ENCODE results near the gene COL9A1. TPM values are rescaled to one million over a fixed set of nuclear protein-coding genes. Genes with fewer than 3 reads are reported as not detected.
A peak's percentile ranks its signal among the peaks of the same experiment; 100 is the strongest.

Gene COL9A1
- total and polyA plus RNA-seq, 11 donors, result 0.09 to 1.7 (median 0.37) TPM; not detected in 2

DNA sequence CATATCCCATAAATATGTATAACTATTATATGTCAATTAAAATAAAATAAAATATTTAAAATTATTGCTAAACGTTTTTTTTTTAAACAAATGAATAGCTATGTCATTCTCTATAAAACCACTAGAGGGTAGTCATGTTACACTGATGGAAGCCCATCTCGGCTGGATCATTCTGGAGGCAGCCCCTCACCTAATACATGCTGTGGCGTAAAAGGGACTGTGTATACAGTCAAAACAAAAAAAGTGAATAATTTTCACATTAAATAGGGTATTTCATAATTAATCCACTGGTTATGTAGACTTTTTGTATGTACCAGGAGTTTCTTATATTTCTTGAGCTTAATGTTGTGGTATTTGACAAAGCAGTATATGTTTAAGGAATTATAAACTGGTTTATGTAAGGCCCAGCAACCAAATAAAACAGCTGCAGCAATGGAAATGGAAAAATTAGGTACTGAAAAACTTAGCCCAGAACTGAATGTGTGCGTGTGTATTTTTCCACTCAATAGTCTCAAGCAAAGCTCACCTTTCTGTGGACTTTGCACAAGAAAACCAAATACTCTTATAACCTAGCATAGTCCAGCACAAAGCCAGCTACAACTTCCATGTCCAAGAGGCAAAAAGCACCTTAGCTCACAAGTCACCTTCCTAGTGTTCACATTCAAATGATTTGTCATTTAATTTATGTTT is 81.7 kb downstream of the COL9A1 start:
- no peaks in the 10 kb centered on the region for H3K9me3 ChIP-seq
- no peak overlapping the region for H3K4me3 ChIP-seq
- WGBS, 4 donors, result 21 to 25% (median 23%) methylated on average over 4 of the region's 4 CpGs
- H3K27ac ChIP-seq, result no peak overlapping the region
- no peaks in the 10 kb centered on the region for H3K36me3 ChIP-seq
- intact Hi-C loops (cut with DNase I), result loop anchor here (1.0 to 10.0 kb wide), 12 partner anchors 64 to 794 kb away; no protein-coding TSS in a partner anchor
- DNase-seq, result no peak
- H3K4me1 ChIP-seq, result no peaks in the 10 kb centered on the region
- peaks cover 0 to 11% (median 0%) of the 10 kb centered on the region in 9 donors for H3K27me3 ChIP-seq
- no peak for TF ChIP-seq POLR2A (IDR thresholded peaks at IDR 0.05)
- TF ChIP-seq, protein P1, sequence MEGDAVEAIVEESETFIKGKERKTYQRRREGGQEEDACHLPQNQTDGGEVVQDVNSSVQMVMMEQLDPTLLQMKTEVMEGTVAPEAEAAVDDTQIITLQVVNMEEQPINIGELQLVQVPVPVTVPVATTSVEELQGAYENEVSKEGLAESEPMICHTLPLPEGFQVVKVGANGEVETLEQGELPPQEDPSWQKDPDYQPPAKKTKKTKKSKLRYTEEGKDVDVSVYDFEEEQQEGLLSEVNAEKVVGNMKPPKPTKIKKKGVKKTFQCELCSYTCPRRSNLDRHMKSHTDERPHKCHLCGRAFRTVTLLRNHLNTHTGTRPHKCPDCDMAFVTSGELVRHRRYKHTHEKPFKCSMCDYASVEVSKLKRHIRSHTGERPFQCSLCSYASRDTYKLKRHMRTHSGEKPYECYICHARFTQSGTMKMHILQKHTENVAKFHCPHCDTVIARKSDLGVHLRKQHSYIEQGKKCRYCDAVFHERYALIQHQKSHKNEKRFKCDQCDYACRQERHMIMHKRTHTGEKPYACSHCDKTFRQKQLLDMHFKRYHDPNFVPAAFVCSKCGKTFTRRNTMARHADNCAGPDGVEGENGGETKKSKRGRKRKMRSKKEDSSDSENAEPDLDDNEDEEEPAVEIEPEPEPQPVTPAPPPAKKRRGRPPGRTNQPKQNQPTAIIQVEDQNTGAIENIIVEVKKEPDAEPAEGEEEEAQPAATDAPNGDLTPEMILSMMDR (IDR thresholded peaks at IDR 0.05), result peak; percentile 60 to 85 (median 77)
- peak in 2 of 4 donors; percentile 50 to 55 for ATAC-seq

DNA sequence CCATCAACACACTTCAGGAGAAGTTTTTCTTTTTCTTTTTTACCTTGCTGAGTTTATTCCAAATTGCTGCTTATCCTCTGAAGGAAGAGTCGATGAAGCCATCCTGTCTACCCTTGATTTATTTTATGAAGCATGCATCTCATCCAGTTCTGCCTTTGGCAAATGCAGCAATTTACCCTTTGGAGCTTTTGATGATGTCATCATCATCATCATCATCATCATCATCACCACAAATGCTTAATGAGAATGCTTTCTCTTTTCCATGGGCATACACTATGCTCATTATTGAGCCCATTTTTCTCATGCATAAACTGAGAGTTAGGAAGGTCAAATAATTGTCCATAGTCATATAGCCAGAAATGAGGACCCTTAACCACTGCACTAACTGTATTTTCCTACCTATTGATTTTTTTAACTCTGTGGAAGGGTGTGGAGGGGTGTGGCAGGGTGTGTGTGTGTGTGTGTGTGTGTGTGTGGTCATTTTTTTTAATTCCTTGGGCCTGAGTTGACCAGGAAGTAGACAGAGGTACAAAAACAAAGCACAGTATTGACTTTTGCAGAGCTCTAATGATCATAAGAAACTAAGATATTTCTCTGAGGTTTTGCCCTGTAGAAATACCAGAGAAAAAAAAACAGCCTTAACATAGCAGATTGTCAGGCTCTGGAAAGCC is 82.8 kb downstream of the COL9A1 start:
- no peaks in the 10 kb centered on the region for H3K36me3 ChIP-seq
- intact Hi-C loops (cut with DNase I), result loop anchor here (2.0 to 10.0 kb wide), 11 partner anchors 65 to 795 kb away; no protein-coding TSS in a partner anchor

DNA sequence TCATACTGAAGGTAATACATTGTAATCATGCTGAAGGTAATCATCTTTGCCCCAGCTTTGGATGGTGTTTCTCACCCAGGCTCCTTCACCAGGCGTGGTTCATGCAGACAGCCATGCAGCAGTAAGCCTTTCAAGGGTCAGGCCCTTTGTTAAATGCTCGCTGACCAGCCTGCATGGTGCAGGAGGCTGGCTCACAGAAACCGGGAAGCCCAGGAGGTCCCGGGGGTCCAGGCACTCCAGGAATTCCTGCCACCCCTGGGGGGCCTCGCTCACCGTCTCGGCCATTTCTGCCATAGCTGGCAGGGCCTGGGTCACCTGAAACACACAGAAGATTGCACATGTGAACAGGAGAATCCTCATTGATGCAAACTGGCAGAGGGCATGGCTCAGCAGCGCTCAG is 86.1 kb downstream of the COL9A1 start:
- H3K27ac ChIP-seq, result no peak overlapping the region
- no peaks in the 10 kb centered on the region for H3K4me1 ChIP-seq
- 53 to 58% (median 57%) methylated on average over 7 to 8 of the region's 8 CpGs for WGBS, 4 donors
- H3K27me3 ChIP-seq, result peaks cover 0 to 11% (median 0%) of the 10 kb centered on the region in 9 donors
- no peak overlapping the region for H3K4me3 ChIP-seq
- no peaks in the 10 kb centered on the region for H3K9me3 ChIP-seq
- ATAC-seq (no peak), DNase-seq (no peak)
- no peak for TF ChIP-seq POLR2A (IDR thresholded peaks at IDR 0.05)
- TF ChIP-seq, protein P1 (IDR thresholded peaks at IDR 0.05), result no peak
- intact Hi-C loops (cut with DNase I), result loop anchor here in 2 of 10 donors (10.0 kb wide), 1 partner anchor 798 kb away; no protein-coding TSS in a partner anchor
- H3K36me3 ChIP-seq, result no peaks in the 10 kb centered on the region

More for the DNA sequence above, 82.8 kb downstream of the COL9A1 start:
- DNase-seq, result no peak
- peaks cover 0 to 11% (median 0%) of the 10 kb centered on the region in 9 donors for H3K27me3 ChIP-seq
- WGBS, 4 donors, result 79 to 86% (median 82%) methylated on average over 1 of the region's 1 CpG
- no peak for ATAC-seq
- H3K4me3 ChIP-seq, result no peak overlapping the region
- H3K27ac ChIP-seq, result no peak overlapping the region
- no peaks in the 10 kb centered on the region for H3K9me3 ChIP-seq
- H3K4me1 ChIP-seq, result no peaks in the 10 kb centered on the region
- TF ChIP-seq, protein P1 (IDR thresholded peaks at IDR 0.05), result no peak
- no peak for TF ChIP-seq POLR2A (IDR thresholded peaks at IDR 0.05)

DNA sequence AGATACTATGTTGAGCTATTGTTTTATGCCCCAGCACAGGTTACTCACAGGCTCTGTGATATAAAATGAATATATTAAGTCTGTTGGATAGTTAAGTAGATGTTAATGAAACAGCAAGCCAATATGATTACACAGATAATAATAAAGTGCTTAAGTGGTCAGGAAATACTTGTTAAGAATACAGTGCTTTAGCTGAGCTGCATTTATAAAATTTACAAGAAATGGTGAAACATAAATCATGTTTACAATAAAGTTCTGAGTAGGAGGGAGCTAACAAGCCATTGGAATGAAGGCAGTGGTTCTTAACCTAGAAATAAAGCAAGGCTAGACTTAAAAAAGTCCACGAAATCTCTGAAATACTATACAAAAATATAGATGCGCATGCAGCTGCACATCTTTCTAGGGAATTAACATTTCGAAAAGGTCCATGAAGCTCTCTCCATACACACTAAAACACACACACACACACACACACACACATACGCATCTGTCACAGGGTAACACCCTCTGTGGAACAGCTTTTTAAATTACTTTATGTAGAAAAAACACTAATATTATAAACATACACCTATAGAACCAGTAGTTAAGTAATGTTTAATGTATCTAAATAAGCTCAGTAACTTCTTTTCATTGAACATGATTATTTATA is 87.3 kb downstream of the COL9A1 start:
- no peak for TF ChIP-seq POLR2A (IDR thresholded peaks at IDR 0.05)
- TF ChIP-seq, protein P1 (IDR thresholded peaks at IDR 0.05), result no peak
- Histone ChIP-seq H3K36me3 (no peaks in the 10 kb centered on the region), H3K27me3 (peaks cover 0 to 11% (median 0%) of the 10 kb centered on the region in 9 donors), H3K27ac (no peak overlapping the region), H3K4me1 (no peaks in the 10 kb centered on the region), H3K9me3 (no peaks in the 10 kb centered on the region), H3K4me3 (no peak overlapping the region)
- 82 to 90% (median 84%) methylated on average over 4 of the region's 4 CpGs for WGBS, 4 donors
- DNase-seq (no peak), ATAC-seq (no peak)
- intact Hi-C loops (cut with DNase I), result loop anchor here in 2 of 10 donors (10.0 kb wide), 1 partner anchor 799 kb away; no protein-coding TSS in a partner anchor
